Stimulated activated CD8-positive, alpha-beta memory T cell treated with anti-CD3 and anti-CD28 coated beads, Interleukin-7, amount 100 ng/mL, for 1 hour (primary cell): Measurements from ENCODE around the gene FRYL.
"Not testable (repeated sequence)": the region's sequence is repeated elsewhere in the genome, so short reads cannot be mapped to it uniquely, and the experiment has no call there.

Experiments used
- DNase-seq, 2 donors: peaks; one replicate each; pipeline ENCODE4 v3.0.0-alpha.2; 2020; ENCODE audit warnings: low read depth in 2 of 2

Gene FRYL

GRCh38 chr4:48698029-48698971, 81.8 kb downstream of the FRYL start:
- no peak for DNase-seq

DNA sequence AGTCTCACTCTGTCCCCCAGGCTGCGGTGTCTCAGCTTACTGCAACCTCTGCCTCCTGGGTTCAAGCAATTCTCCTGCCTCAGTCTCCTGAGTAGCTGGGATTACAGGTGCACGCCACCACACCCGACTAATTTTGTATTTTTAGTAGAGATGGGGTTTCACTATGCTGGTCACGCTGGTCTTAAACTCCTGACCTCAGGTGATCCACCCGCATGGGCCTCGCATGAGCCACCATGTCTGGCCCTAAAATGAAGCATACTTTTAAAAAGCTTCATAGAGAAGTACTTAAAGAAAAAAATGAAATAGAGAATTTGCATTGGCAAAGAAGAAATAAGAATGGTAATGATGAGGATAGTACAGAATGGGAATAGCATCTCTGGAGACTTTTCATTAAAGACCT, 82.6 kb downstream of the FRYL start:
- DNase-seq = not testable (repeated sequence)

DNA sequence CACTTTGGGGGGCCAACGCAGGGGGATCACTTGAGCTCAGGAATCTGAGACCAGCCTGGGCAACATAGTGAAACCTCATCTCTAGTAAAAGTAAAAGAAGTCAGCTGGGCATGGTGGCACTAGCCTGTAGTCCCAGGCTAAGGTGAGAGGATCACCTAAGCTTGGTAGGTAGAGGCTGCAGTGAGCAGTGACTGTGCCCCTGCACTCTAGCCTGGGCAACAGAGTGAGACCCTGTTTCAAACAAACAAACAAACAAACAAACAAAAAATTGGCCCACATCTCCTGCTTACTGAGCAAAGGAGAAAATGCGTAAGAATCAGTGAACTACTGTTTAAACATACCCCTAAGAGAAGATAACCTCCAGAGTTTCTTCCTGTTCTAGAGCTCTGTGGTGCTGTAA, 85.3 kb downstream of the FRYL start:
- no peak for DNase-seq

DNA sequence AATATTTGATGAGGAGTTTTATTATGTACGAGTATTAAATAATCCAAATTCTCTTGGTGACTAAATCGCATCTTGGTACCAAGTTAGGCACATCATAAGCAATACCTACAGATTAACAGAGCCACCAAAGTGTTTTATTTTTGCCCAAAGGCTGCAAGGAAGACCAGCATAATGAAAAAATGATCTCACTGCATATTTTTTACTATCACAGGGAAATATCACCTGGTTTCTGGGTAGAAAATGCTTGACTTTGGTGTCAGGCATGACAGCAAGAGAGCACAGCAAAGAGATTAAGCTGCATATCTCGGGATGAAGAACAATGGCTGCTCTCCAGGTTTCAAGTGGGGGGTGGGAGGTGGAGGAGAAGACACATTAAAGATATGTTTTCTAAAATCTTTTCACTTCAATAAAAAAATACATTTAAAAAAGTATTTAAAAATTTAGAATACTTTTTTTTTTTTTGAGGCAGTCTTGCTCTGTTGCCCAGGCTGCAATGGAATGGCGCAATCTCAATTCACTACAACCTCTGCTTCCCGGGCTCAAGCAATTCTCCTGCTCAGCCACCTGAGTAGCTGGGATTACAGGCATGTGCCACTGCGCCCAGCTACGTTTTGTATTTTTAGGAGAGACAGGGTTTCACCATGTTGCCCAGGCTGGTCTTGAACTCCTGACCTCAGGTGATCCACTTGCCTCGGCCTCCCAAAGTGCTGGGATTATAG, 86.1 kb downstream of the FRYL start:
- DNase-seq = no peak

DNA sequence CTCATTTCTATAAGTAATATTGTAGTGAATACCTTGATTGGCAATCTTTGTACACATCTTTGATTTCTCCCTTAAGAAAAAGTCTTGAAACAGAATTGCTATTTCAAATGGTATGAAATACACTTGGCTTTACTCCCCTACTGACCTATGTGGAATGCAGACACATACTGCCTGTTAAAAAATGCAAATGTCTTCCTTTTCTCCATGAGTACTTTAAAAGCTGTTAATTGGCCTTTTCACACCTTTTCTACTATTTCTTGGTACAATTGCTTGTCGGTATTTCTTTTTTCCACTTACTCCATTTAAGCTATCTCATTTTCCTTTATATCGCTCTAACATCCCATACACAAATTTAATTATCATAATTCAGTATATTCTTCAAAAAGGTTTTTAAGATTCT, 87.2 kb downstream of the FRYL start:
- DNase-seq = no peak

DNA sequence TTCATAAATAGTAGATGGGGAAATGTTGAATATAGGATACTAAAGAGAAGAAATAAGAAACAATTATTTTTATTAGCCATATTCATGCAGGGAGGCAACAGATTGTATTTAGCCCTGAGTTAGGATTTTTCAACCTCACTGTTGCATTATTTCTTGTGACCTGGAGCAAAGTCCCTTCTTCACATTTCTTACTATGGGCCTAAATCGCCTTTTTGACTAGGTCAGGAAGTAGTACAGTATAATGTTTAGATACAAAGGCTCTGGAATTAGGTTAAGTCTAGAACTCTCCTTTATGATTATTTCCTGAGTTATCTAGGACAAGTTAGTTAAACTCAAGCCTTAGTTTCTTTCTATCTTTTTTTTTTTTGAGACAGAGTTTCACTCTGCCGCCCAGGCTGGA, 88.0 kb downstream of the FRYL start:
- DNase-seq = no peak

- no peak for DNase-seq
Observed at GRCh38 chr4:48688953-48689352, 91.1 kb downstream of the FRYL start.

DNA sequence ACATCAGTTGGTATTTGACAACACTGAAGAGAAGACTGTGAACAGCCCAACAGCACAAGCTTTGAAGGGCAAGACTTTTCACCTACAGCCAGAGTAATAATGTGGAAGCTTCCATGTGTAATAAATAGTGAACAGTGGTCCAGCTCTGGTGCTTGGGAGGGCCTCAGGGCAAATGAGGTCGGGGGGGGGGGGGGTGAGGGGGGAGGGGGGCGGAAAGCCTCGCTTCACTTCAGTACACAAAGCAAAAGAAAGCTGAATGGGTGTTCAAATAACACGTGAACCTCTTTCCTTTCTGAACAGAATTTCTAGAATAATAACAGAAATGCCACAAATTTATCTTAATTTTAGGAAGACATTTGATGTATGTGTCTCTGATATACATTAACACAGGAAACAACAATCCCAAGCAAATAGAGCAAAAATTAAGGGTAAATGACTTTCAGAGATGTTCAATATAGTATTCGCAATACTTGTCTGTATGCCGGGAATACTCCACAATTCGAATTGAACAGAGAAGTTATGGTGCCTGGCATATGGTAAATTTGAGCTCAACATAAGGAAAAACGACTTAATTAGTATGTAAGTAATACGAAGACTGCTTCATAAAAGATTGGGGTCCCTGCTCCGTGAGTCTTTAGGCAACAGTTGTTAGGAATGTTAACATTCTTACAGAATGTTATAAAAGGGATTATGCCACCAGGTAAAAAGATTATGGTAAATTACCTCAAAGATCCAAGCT, 92.6 kb downstream of the FRYL start:
- DNase-seq = no peak

- no peak for DNase-seq
Observed at GRCh38 chr4:48686369-48686768, 93.7 kb downstream of the FRYL start.

- no peak for DNase-seq
Observed at GRCh38 chr4:48683784-48684666, 96.1 kb downstream of the FRYL start.

DNA sequence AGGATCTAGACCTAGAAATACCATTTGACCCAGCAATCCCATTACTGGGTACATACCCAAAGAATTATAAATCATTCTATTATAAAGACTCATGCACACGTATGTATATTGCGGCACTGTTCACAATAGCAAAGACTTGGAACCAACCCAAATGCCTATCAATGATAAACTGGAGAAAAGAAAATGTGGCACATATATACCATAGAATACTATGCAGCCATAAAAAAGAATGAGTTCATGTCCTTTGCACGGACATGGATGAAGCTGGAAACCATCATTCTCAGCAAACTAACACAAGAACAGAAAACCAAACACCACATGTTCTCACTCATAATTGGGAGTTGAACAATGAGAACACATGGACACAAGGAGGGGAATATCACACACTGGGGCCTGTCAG, 97.2 kb downstream of the FRYL start:
- not testable (repeated sequence) for DNase-seq

- DNase-seq = no peak
Observed at GRCh38 chr4:48681856-48682255, 98.2 kb downstream of the FRYL start.

DNA sequence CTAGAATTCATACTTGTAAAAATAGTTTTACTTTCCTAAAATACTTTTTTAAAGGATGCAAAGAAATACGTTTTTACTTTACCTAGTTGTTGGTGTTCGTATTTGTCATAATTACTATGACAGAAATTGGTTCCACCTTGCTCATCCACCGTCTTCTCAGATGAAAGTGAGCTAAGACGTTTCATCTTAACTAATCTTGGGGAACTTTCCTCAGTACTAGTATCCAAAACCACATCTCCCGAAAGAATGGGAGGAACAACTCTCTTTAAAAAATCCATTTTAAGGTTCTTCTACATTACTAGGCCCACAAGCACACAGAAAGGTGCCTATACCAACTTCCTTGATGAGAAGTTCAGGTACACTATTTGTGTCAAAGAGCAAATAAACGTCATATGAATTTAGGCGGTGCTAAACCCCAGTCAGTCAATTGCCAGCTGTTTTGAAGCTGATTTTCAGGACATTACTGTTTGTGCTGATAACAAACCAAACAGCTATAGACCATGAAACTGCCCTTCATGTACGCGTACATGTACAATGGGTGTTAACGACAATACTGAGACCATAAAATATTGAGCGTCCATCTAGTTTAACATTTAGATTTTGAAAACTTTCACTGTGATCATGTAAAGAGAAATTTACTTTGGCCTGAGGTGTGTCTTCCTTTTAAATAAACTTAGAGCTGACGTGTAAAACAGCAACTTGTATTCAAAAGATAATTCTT, 99.1 kb downstream of the FRYL start:
- DNase-seq = no peak

DNA sequence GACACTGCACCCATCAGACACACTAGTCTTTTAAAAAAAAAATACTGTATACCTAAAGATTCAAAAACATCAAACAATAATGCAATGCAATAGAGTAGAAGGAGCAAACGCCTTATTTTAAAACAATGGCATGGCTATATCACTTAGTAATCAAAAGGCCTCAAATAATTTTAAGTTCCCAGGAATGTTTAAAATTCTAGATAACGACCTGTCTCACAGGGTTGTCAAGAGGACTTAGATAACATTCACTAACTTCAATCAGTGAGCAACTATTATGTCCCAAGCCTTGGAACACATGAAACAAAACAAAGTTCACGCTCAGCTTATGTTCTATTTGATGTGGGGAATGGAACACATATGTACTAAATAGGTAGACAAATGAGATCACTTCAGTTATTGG, 106.5 kb downstream of the FRYL start:
- DNase-seq = no peak

DNA sequence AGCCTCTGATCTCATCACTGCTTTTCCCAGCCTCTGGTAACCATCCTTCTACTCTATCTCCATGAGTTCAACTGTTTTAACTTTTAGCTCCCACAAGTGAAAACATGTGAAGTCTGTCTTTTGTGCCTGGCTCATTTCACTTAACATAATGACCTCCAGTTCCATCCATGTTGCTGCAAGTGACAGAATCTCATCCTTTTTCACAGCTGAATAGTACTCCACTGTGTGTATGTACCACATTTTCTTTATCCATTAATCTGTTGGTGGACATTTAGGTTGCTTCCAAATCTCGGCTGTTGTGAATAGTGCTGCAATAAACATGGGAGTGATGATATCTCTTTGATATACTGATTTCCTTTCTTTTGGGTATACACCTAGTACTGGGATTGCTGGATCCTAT, 109.5 kb downstream of the FRYL start:
- no peak for DNase-seq

DNA sequence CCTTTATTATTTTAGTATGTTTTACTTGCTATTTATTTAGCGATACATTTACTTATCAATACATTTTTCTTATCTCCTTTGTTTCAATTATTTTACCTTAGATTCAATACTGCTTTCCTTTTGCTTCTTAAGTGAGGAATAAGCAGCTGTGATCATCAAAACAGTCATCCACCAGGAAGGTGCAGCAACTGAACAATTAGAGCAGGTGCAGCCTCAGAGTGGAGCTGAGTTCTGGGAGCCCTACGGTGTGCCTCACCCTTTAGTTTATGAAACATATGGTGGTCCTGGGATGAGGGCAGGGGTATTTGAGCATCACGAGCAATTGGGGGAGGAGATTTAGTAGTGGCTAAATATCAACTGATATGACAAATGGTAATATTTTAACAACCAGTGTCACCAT, 111.0 kb downstream of the FRYL start:
- DNase-seq = no peak

- DNase-seq = no peak
Observed at GRCh38 chr4:48668254-48669017, 111.6 kb downstream of the FRYL start.

- DNase-seq = no peak
Observed at GRCh38 chr4:48667148-48667547, 112.9 kb downstream of the FRYL start.

DNA sequence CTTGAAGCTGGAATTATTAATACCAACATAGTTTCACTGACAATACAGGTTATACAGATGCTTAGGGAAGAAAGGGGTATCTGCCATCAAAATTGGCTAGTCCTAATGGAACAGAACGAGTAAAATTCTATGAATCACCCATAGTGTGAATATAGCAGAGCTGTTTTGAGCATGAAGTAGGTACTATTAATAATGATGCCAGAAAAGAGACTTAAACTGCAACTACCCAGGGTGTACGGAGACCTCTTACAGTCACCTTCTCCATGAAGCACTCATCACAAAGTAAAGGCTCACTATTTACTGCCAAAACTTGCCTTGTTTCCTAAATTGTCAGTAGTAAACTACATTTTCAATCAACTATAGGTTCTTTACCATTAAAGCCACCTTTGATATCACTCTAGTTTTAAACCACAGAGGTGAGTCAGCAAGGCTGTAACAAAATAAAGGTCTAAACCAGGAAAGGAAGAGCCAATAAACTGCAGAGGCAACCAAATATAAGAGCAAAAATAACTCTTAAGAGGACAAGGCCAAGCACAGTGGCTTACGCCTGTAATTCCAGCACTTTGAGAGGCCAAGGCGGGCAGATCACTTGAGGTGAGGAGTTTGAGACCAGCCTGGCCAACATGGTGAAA, 114.4 kb downstream of the FRYL start:
- DNase-seq = no peak
